ENCODE data around the gene CPXM2.

Gene CPXM2
- long read RNA-seq, donor 1, partial matches to known transcripts, result 0 of 1 reads
- long read RNA-seq, donor 1, other reads (novel, unspliced or antisense), result 0 of 1 reads
- long read RNA-seq, donor 2, result 0 reads
- long read RNA-seq, donor 3, partial matches to known transcripts, result 0 of 1 reads
- long read RNA-seq, donor 3, other reads (novel, unspliced or antisense), result 0 of 1 reads
- long read RNA-seq, donor 4, result 0 reads
- long read RNA-seq, donor 5, partial matches to known transcripts, result 0 of 1 reads
- long read RNA-seq, donor 5, other reads (novel, unspliced or antisense), result 0 of 1 reads
- long read RNA-seq, donor 6, result 0 reads
- long read RNA-seq, donor 7, result 0 reads
- long read RNA-seq, donor 8, partial matches to known transcripts, result 0 of 1 reads
- long read RNA-seq, donor 8, other reads (novel, unspliced or antisense), result 0 of 1 reads

- DNase-seq, result peak; percentile 46
These were observed at the start of gene CPXM2 for GRCh38 chr10:123891144-123892071. Gene CPXM2, minus strand, starts transcription at chr10:123891807. Its CDS starts 148 bp downstream, at chr10:123891659.

- DNase-seq, result no peak
These were observed 48.0 kb upstream of the CPXM2 start for GRCh38 chr10:123939591-123939990.

GRCh38 chr10:123938890-123939289 lies 47.3 kb upstream of the CPXM2 start:
- DNase-seq, result no peak

- DNase-seq, result no peak
These were observed 44.8 kb upstream of the CPXM2 start for GRCh38 chr10:123936426-123936825.

GRCh38 chr10:123935680-123936079 lies 44.1 kb upstream of the CPXM2 start:
- no peak for DNase-seq

GRCh38 chr10:123934846-123935245 lies 43.2 kb upstream of the CPXM2 start:
- no peak for DNase-seq

- no peak for DNase-seq
These were observed 38.9 kb upstream of the CPXM2 start for GRCh38 chr10:123930340-123931001.

- no peak for DNase-seq
These were observed 38.2 kb upstream of the CPXM2 start for GRCh38 chr10:123929791-123930190.

- DNase-seq, result no peak
These were observed 36.8 kb upstream of the CPXM2 start for GRCh38 chr10:123928427-123928826.

GRCh38 chr10:123926401-123927264 lies 35.0 kb upstream of the CPXM2 start:
- DNase-seq, result no peak

GRCh38 chr10:123922126-123922525 lies 30.5 kb upstream of the CPXM2 start:
- no peak for DNase-seq

- no peak for DNase-seq
These were observed 25.2 kb upstream of the CPXM2 start for GRCh38 chr10:123916775-123917174.

- no peak for DNase-seq
These were observed 22.2 kb upstream of the CPXM2 start for GRCh38 chr10:123913688-123914268.

- DNase-seq, result no peak
These were observed 21.3 kb upstream of the CPXM2 start for GRCh38 chr10:123912871-123913270.

GRCh38 chr10:123912466-123912865 lies 20.9 kb upstream of the CPXM2 start:
- DNase-seq, result no peak

GRCh38 chr10:123911866-123912265 lies 20.3 kb upstream of the CPXM2 start:
- no peak for DNase-seq

GRCh38 chr10:123909866-123910265 lies 18.3 kb upstream of the CPXM2 start:
- no peak for DNase-seq

- DNase-seq, result no peak
These were observed 17.8 kb upstream of the CPXM2 start for GRCh38 chr10:123909426-123909825.

- DNase-seq, result no peak
These were observed 16.8 kb upstream of the CPXM2 start for GRCh38 chr10:123908379-123908778.

- peak; percentile 29 for DNase-seq
These were observed 15.5 kb upstream of the CPXM2 start for GRCh38 chr10:123906884-123907652.
